HG02642 (cell line): ENCODE measurements around the gene PCDHGB5.
"Not testable (repeated sequence)": the region's sequence is repeated elsewhere in the genome, so short reads cannot be mapped to it uniquely, and the experiment has no call there.

Source experiments
- ATAC-seq: cut with Tn5 transposase; IDR thresholded peaks from one replicate; pipeline ENCODE4 v1.9.1; 2021; ENCODE audit warnings: mild to moderate bottlenecking; ENCODE audit not compliant: unreplicated experiment, poor library complexity

The PCDHGB5 gene

GRCh38 chr5:141409598-141410306 lies 12.0 kb downstream of the PCDHGB5 start:
- ATAC-seq = no peak

DNA sequence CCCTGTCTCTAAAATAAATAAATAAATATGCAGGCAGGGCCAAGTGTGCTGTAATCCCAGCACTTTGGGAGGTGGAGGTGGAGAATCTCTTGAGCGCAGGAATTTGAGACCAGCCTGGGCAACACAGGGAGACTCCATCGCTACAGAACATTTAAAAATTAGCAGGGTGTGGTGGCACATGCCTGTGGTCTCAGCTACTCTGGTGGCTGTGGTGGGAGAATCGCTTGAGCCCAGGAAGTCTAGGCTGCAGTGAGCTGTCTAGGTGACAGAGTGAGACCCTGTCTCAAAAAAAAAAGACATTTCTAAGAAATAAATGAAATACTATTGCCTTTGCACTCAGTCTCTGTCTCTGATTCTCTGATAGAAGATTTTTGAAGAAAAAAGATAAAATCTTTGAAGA lies 13.8 kb downstream of the PCDHGB5 start:
- ATAC-seq = no peak

GRCh38 chr5:141412854-141413539 lies 15.2 kb downstream of the PCDHGB5 start, which contains the start of gene PCDHGA10:
TSS of gene PCDHGA10 (plus strand) at chr5:141412987. CDS start at chr5:141413176, 189 bp downstream.
- peak; percentile 69 for ATAC-seq

- no peak for ATAC-seq
Measured at GRCh38 chr5:141413540-141414069, 15.9 kb downstream of the PCDHGB5 start.

GRCh38 chr5:141414548-141415274 lies 17.0 kb downstream of the PCDHGB5 start:
- ATAC-seq = not testable (repeated sequence)

DNA sequence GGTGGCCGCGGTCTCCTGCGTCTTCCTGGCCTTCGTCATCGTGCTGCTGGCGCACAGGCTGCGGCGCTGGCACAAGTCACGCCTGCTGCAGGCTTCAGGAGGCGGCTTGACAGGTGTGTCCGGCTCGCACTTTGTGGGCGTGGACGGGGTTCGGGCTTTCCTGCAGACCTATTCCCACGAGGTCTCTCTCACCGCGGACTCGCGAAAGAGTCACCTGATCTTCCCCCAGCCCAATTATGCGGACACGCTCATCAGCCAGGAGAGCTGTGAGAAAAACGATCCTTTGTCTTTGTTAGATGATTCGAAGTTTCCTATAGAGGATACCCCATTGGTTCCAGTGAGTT lies 17.5 kb downstream of the PCDHGB5 start:
- not testable (repeated sequence) for ATAC-seq

GRCh38 chr5:141417494-141418172 lies 19.9 kb downstream of the PCDHGB5 start, which contains the start of gene PCDHGB7:
TSS of gene PCDHGB7 (plus strand) at chr5:141417677. CDS start at chr5:141417860, 183 bp downstream.
- peak; percentile 84 for ATAC-seq

DNA sequence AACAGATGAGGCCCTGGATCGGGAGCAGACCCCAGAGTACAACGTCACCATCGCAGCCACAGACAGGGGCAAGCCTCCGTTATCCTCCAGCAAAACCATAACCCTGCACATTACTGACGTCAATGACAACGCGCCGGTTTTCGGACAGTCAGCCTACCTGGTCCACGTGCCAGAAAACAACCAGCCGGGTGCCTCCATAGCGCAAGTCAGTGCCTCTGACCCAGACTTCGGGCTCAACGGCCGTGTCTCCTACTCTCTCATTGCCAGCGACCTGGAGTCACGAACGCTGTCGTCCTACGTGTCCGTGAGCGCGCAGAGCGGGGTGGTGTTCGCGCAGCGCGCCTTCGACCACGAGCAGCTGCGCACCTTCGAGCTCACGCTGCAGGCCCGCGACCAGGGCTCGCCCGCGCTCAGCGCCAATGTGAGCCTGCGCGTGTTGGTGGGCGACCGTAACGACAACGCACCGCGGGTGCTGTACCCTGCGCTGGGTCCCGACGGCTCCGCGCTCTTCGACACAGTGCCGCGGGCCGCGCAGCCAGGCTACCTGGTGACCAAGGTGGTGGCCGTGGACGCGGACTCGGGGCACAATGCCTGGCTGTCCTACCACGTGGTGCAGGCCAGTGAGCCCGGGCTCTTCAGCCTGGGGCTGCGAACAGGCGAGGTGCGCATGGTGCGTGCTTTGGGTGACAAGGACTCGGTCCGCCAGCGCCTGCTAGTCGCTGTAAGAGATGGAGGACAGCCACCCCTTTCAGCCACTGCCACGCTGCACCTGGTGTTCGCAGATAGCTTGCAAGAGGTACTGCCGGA lies 21.5 kb downstream of the PCDHGB5 start:
- no peak for ATAC-seq

- no peak for ATAC-seq
Measured at GRCh38 chr5:141420855-141421488, 23.2 kb downstream of the PCDHGB5 start, which contains the start of gene PCDHGA11. TSS of gene PCDHGA11 (plus strand) at chr5:141421051. CDS start at chr5:141421228, 177 bp downstream.

- ATAC-seq = no peak
Measured at GRCh38 chr5:141421489-141421855, 23.7 kb downstream of the PCDHGB5 start.

- ATAC-seq = no peak
Measured at GRCh38 chr5:141422742-141423291, 25.1 kb downstream of the PCDHGB5 start.

DNA sequence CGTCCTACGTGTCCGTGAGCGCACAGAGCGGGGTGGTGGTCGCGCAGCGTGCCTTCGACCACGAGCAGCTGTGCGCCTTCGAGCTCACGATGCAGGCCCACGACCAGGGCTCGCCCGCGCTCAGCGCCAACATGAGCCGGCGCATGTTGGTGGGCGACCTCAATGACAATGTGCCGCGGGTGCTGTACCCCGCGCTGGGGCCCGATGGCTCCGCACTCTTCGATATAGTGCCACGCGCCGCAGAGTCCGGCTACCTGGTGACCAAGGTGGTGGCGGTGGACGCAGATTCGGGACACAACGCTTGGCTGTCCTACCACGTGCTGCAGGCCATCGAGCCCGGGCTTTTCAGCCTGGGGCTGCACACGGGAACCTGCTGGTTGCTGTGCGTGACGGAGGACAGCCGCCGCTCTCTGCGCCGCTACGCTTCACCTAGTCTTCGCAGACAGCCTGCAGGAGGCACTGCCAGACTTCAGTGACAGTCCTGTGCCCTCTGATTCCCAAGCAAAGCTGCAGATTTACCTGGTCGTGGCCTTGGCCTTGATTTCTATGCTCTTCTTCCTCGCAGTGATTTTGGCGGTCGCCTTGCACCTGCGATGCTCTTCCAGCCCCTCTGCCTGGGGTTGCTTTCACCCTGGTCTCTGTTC lies 30.2 kb downstream of the PCDHGB5 start:
- no peak for ATAC-seq

GRCh38 chr5:141430332-141431113 lies 32.8 kb downstream of the PCDHGB5 start, which contains the start of gene PCDHGA12:
TSS of gene PCDHGA12 (plus strand) at chr5:141430507. CDS start at chr5:141430760, 253 bp downstream.
- ATAC-seq = peak; percentile 83

DNA sequence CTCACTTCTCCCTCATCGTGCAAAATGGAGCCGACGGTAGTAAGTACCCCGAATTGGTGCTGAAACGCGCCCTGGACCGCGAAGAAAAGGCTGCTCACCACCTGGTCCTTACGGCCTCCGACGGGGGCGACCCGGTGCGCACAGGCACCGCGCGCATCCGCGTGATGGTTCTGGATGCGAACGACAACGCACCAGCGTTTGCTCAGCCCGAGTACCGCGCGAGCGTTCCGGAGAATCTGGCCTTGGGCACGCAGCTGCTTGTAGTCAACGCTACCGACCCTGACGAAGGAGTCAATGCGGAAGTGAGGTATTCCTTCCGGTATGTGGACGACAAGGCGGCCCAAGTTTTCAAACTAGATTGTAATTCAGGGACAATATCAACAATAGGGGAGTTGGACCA lies 33.5 kb downstream of the PCDHGB5 start:
- ATAC-seq = no peak

GRCh38 chr5:141432308-141432707 lies 34.6 kb downstream of the PCDHGB5 start:
- not testable (repeated sequence) for ATAC-seq

DNA sequence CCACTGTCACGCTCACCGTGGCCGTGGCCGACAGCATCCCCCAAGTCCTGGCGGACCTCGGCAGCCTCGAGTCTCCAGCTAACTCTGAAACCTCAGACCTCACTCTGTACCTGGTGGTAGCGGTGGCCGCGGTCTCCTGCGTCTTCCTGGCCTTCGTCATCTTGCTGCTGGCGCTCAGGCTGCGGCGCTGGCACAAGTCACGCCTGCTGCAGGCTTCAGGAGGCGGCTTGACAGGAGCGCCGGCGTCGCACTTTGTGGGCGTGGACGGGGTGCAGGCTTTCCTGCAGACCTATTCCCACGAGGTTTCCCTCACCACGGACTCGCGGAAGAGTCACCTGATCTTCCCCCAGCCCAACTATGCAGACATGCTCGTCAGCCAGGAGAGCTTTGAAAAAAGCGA lies 35.0 kb downstream of the PCDHGB5 start:
- ATAC-seq = not testable (repeated sequence)

DNA sequence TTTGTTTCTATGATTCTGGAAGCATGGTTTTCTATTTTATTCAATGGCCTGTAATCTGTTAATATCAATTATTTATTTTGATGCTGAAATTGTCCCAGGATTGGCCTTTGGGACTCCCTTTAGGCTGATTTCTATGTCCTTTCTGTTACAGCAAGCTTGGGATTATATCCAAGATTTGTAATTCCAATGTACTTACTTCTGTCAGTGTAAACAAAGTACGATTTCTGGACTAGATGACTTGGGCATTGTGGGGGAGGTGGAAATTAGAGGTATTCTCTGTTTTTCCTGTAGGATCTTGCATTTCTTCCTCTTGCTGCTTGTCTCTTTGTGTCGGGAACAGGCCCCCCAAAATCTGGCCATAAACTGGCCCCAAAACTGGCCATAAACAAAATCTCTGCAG lies 36.3 kb downstream of the PCDHGB5 start:
- ATAC-seq = no peak
